GM13977 (cell line): Measurements from ENCODE around the gene CCDC51.

ENCODE experiments used
- DNase-seq: peaks from one replicate; pipeline ENCODE4 v3.0.0; 2012; ENCODE audit warnings: low spot score
- in situ Hi-C: fragments of 300-500 bp; cut with MboI; formaldehyde crosslinking; loops from one replicate; pipeline ENCODE4 v1.12.0; 2022; ENCODE audit warnings: low sequenced_read_pairs, low pct_unique_long_range_greater_than_20kb, mixed read lengths, inconsistent platforms; ENCODE audit not compliant: unreplicated experiment
- TF ChIP-seq, protein P1 (sequence below): IDR thresholded peaks from 2 replicates; pipeline ENCODE4 v1.5.1; 2012; ENCODE audit warnings: mild to moderate bottlenecking, control low read depth; ENCODE audit not compliant: insufficient read depth; ENCODE audit errors: extremely low read depth, missing control alignments

The CCDC51 gene

DNA sequence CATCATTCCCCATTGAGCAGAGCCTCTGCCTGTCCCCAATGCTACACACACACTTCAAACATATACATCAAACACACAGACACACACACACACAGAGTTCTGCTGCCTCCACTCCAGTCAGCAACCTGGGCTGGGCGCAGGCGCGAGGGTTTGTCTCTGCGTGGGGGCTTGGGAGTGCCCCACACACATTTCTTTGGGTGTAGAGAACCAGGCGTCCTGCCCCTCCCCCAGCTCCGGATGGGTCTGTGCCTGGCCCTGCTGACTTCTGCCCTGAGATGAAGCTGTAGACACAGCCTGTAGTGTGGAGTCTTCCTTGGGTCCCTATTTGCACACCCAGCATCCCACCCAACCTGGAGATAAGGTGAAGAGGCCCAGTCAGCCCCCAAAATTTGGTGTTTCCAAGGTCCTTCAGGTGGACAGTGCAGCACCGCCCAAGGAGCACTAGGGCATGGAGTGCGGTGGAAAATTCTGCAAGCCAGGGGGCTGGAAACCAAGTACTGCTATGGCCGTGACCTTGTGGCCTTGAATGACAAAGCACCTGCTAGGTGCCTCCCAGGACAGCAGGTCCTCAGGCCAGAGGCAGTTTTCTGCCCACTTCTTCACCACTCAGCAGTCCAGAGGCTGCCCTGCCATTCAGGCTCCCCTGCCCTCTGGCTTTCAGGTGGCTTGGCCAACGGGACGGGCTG, 41.1 kb downstream of the CCDC51 start:
- TF ChIP-seq, protein P1, sequence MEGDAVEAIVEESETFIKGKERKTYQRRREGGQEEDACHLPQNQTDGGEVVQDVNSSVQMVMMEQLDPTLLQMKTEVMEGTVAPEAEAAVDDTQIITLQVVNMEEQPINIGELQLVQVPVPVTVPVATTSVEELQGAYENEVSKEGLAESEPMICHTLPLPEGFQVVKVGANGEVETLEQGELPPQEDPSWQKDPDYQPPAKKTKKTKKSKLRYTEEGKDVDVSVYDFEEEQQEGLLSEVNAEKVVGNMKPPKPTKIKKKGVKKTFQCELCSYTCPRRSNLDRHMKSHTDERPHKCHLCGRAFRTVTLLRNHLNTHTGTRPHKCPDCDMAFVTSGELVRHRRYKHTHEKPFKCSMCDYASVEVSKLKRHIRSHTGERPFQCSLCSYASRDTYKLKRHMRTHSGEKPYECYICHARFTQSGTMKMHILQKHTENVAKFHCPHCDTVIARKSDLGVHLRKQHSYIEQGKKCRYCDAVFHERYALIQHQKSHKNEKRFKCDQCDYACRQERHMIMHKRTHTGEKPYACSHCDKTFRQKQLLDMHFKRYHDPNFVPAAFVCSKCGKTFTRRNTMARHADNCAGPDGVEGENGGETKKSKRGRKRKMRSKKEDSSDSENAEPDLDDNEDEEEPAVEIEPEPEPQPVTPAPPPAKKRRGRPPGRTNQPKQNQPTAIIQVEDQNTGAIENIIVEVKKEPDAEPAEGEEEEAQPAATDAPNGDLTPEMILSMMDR, result no peak
- in situ Hi-C loops, result no loop called here
- peak; percentile 6 for DNase-seq

DNA sequence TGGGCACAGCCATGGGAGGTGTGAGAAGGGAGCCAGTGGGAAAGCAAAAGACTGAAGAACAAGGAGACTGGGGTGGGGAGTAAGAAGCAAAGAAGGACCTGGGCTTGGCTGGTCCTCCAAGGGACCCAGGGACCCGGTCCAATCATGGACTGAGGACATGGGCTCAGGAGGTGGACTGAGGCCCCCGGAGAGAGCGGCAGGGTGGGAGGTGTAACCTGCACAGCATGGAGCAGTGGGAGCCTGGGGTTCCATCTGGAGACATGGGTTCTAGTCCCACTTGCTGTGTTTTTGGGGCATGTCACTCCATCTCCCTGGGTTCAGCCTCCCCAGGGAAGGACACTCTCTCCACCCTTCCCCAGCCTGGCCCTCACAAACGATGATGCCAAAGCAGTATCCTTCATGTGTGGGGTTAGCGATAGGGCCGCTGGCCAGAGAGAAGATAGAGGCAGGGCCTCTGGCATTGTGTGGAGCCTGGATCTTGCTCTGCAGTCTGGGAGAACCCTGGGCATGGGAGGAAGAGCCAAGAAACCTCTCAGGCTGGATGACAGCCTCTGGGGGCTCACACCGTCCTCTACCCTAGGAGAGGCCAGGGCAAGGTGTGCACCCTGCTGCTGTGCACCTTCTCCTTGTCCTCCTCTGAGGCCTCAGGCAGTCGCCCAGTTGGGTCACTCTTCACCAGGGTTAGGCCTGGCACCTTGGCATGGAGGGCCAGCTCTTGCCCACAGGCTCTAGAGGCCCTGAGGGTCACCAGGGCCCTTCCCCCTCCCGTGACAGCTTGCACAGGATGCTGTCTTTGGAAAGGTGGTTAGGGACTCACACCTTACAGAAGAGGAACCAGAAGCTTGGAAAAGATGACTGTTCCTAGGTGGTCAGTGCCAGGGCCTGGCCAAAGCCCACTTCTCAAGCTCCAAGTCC, 41.9 kb downstream of the CCDC51 start:
- in situ Hi-C loops, result no loop called here
- no peak for DNase-seq
- TF ChIP-seq, protein P1, result no peak

DNA sequence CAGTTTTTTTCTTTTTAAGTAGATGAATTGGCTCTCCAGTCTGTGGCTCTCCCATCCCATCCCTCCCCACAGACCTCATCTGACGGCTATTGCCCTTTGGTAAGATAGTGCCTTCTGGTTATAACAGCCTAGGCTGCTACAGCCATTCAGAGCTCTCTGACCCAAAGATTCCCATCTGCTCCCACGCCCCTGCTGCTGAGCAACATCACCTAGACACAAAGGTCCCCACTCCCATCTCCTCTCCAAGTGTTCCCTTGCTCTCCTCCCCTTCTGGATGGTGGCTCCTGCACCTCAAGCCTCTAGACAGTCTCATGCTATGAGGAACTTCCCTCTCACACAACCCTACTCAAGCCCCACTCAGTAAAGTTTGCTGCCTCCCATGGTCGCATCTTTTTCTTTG, 44.2 kb downstream of the CCDC51 start:
- TF ChIP-seq, protein P1, result no peak
- in situ Hi-C loops, result no loop called here
- no peak for DNase-seq

DNA sequence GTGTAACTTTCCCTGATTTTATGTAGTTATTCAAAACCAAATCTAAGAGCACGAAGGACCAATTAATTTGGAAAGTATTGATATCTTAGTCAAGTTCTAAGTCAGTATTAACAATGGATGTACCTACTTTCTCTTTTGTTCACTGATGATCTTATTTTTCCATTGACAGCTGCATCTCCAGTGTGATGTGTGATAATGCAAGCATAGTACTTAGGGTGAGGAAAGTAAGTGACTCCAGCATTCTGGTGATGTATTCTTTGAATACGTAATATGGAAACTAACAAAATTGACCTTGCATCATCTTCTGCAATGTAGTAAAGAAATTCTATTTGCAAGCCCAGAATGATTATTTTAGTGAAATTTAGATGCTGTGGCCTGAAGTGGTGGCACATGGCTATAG, 45.5 kb downstream of the CCDC51 start:
- no peak for DNase-seq
- TF ChIP-seq, protein P1, result no peak
- in situ Hi-C loops, result no loop called here

DNA sequence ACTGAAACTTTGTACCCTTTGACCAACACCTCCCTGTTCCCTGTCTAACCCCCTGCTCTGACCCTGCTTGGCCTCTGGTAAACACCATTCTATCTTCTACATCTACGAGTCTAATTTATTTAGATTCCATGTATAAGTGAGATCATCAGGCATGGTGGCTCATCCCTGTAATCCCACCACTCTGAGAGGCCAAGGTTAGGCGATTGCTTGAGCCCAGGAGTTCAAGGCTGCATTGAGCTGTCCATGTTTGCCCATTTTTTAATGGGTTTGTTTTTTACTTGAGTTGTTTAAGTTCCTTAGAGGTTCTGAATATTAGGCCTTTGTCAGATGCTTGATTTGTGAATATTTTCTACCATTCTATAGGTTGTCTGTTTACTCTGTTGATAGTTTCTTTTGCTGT, 51.0 kb downstream of the CCDC51 start:
- DNase-seq, result no peak
- in situ Hi-C loops, result no loop called here
- TF ChIP-seq, protein P1, result no peak

DNA sequence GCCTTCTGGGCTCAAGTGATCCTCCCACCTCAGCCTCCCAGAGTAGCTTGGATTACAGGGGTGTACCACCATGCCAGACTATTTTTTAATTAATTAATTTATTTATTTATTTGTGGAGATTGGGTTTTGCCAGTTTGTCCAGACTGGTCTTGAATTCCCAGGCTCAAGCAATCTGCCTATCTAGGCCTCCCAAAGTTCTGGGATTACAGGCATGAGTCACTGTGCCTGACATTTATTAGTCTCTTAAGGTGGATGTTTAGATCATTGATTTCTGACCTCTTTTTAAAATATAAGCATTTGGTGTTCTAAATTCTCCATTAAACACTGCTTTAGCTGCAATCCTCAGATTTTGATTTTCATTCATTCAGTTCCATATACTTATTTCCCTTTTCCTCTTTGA, 52.3 kb downstream of the CCDC51 start:
- DNase-seq, result no peak
- TF ChIP-seq, protein P1, result no peak
- in situ Hi-C loops, result no loop called here
